ENCODE measurements around the gene TMEM101.

TMEM101 gene

DNA sequence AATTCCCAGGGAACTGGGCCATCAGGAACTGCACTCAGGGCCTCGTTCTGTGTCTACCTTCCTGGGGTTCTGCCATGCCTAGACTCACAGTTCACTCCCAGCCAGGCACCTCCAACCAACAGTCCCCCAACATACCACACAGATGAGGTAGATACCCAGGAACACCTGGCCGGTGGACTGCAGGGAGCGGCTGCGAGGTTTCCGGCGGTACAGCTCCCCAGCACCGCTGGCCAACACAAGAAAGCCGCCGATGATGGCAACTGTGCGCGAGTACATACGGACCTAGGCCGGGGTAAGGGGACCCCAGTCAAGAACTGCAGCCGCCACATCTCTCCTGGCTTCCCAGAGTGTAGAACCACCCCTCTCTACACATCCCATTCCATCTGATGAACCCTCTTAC is 1.9 kb downstream of the TMEM101 start:
- TF ChIP-seq EZH2phosphoT487 (conservative IDR thresholded peaks at IDR 0.05; ENCODE audit: low read length) = no peak
- TF ChIP-seq, protein P1, sequence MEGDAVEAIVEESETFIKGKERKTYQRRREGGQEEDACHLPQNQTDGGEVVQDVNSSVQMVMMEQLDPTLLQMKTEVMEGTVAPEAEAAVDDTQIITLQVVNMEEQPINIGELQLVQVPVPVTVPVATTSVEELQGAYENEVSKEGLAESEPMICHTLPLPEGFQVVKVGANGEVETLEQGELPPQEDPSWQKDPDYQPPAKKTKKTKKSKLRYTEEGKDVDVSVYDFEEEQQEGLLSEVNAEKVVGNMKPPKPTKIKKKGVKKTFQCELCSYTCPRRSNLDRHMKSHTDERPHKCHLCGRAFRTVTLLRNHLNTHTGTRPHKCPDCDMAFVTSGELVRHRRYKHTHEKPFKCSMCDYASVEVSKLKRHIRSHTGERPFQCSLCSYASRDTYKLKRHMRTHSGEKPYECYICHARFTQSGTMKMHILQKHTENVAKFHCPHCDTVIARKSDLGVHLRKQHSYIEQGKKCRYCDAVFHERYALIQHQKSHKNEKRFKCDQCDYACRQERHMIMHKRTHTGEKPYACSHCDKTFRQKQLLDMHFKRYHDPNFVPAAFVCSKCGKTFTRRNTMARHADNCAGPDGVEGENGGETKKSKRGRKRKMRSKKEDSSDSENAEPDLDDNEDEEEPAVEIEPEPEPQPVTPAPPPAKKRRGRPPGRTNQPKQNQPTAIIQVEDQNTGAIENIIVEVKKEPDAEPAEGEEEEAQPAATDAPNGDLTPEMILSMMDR (IDR thresholded peaks at IDR 0.05; ENCODE audit: insufficient read depth, low read length, poor library complexity, severe bottlenecking) = no peak
- H3K27me3 ChIP-seq (ENCODE audit: low read length) = no peaks in the 10 kb centered on the region
- H2AFZ ChIP-seq (ENCODE audit: low read depth, low read length, severe bottlenecking) = no peak overlapping the region
- H3K9me2 ChIP-seq (replicated peaks; ENCODE audit: insufficient read depth, low read length) = no peaks in the 10 kb centered on the region
- no peaks in the 10 kb centered on the region for H3K9me3 ChIP-seq (ENCODE audit: insufficient read depth, low read length)
- H3K9ac ChIP-seq (ENCODE audit: low read length) = no peak overlapping the region
- H3K4me3 ChIP-seq (ENCODE audit: insufficient read depth, low read length, poor library complexity, severe bottlenecking) = no peak overlapping the region
- no peak overlapping the region for H3K27ac ChIP-seq (ENCODE audit: low read depth, low read length)
- H4K20me1 ChIP-seq (ENCODE audit: low read depth, low read length) = no peaks in the 10 kb centered on the region
- H3K36me3 ChIP-seq (ENCODE audit: low read length) = no peaks in the 10 kb centered on the region
- no peak overlapping the region for H3K4me2 ChIP-seq (ENCODE audit: low read depth, low read length, poor library complexity, severe bottlenecking)
- no peaks in the 10 kb centered on the region for H3K79me2 ChIP-seq (ENCODE audit: insufficient read depth, low read length)
- H3F3A ChIP-seq (ENCODE audit: insufficient read depth) = no peaks in the 10 kb centered on the region; the same call in 1 of the 2 replicates

DNA sequence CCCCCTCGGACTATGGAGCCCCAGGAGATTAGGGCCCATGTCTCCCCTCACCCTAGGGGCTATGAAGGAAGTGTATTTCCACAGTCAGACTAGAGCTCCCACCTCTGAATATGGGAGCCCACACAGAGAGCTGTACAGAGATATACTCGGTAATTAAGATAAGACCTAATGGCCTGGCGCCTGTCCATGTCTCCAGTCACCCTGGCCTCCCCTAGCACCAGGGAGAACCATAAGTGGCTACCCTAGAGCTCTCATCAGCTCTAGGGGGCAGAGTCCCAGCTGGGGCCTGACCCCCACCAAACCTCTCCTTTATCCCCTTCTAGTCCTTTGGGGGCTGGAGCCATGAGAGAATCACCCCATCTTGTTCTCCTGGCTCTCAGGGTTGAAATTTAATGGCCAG is 2.4 kb downstream of the TMEM101 start:
- H3K4me2 ChIP-seq (ENCODE audit: low read depth, low read length, poor library complexity, severe bottlenecking) = no peak overlapping the region
- no peak overlapping the region for H3K9ac ChIP-seq (ENCODE audit: low read length)
- no peak overlapping the region for H3K4me3 ChIP-seq (ENCODE audit: insufficient read depth, low read length, poor library complexity, severe bottlenecking)
- no peak for TF ChIP-seq EZH2phosphoT487 (conservative IDR thresholded peaks at IDR 0.05; ENCODE audit: low read length)
- TF ChIP-seq, protein P1 (IDR thresholded peaks at IDR 0.05; ENCODE audit: insufficient read depth, low read length, poor library complexity, severe bottlenecking) = no peak
- H3K79me2 ChIP-seq (ENCODE audit: insufficient read depth, low read length) = no peaks in the 10 kb centered on the region
- H2AFZ ChIP-seq (ENCODE audit: low read depth, low read length, severe bottlenecking) = no peak overlapping the region
- no peaks in the 10 kb centered on the region for H3K9me2 ChIP-seq (replicated peaks; ENCODE audit: insufficient read depth, low read length)
- H3K9me3 ChIP-seq (ENCODE audit: insufficient read depth, low read length) = no peaks in the 10 kb centered on the region
- H4K20me1 ChIP-seq (ENCODE audit: low read depth, low read length) = no peaks in the 10 kb centered on the region
- H3K27me3 ChIP-seq (ENCODE audit: low read length) = no peaks in the 10 kb centered on the region
- H3K27ac ChIP-seq (ENCODE audit: low read depth, low read length) = no peak overlapping the region
- H3K36me3 ChIP-seq (ENCODE audit: low read length) = no peaks in the 10 kb centered on the region
- H3F3A ChIP-seq (ENCODE audit: insufficient read depth) = no peaks in the 10 kb centered on the region; the same call in 1 of the 2 replicates

DNA sequence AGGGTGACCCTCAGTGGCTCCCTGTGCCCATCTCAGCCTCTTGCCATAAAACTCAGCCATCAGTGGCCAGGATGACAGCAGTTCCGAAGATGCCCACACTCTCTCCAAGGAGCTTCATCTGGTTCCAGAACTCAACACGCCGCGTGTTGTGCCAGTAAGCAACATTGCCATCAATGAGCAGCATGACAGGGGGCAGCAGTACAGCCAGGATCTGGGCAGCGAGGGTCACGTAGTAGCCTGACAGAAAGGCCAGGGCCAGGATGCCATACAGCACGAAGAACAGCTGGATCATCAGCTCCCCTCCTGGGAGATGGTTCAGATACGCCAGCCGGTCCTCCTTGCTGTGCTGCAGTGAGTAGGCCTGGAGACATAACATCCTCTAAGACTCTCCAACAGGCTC is 2.9 kb downstream of the TMEM101 start:
- Histone ChIP-seq H2AFZ (ENCODE audit: low read depth, low read length, severe bottlenecking) (no peak overlapping the region), H3K9me3 (ENCODE audit: insufficient read depth, low read length) (no peaks in the 10 kb centered on the region), H3K27ac (ENCODE audit: low read depth, low read length) (no peak overlapping the region), H3K27me3 (ENCODE audit: low read length) (no peaks in the 10 kb centered on the region), H3K36me3 (ENCODE audit: low read length) (no peaks in the 10 kb centered on the region), H3K4me2 (ENCODE audit: low read depth, low read length, poor library complexity, severe bottlenecking) (no peak overlapping the region), H4K20me1 (ENCODE audit: low read depth, low read length) (no peaks in the 10 kb centered on the region), H3K4me3 (ENCODE audit: insufficient read depth, low read length, poor library complexity, severe bottlenecking) (no peak overlapping the region), H3K9me2 (replicated peaks; ENCODE audit: insufficient read depth, low read length) (no peaks in the 10 kb centered on the region), H3F3A (ENCODE audit: insufficient read depth) (no peaks in the 10 kb centered on the region; the same call in 1 of the 2 replicates), H3K79me2 (ENCODE audit: insufficient read depth, low read length) (no peaks in the 10 kb centered on the region), H3K9ac (ENCODE audit: low read length) (no peak overlapping the region)
- TF ChIP-seq EZH2phosphoT487 (conservative IDR thresholded peaks at IDR 0.05; ENCODE audit: low read length) = no peak

DNA sequence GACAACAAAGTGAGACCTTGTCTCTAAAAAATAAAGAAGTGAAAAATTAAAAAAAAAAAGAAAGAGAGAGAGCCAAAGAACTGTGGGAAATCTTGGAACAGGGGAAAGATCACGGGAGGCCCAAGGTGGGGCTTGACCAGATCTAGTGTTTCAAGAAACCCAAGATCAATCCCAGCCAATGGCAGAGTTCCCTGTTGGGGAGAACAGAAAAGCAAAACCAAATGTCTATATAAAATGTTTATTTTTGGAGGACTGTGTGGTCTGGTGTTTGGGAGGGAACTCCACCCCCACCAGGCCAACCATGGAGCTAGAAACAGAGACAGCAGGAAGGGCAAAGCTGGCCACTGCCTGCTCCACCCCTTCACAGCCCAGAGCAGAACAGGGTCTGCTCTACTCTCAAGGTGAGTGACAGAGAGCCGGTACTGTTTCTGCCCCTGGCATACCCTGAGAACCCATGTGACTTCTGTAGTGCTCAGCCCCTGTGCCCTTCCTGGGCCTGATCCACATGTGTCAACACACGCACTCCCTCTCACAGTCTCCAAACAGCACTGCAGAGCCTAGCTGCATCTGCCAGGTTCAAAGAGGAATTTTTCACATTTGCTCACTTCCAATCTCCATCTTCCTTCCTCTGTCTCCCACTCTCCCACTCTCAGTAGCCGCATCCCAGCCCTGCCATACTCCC is 3.7 kb downstream of the TMEM101 start:
- Histone ChIP-seq H3K4me2 (ENCODE audit: low read depth, low read length, poor library complexity, severe bottlenecking) (no peak overlapping the region), H3F3A (ENCODE audit: insufficient read depth) (no peaks in the 10 kb centered on the region; the same call in 1 of the 2 replicates), H3K9me3 (ENCODE audit: insufficient read depth, low read length) (no peaks in the 10 kb centered on the region), H3K27ac (ENCODE audit: low read depth, low read length) (no peak overlapping the region), H3K9me2 (replicated peaks; ENCODE audit: insufficient read depth, low read length) (no peaks in the 10 kb centered on the region), H3K36me3 (ENCODE audit: low read length) (no peaks in the 10 kb centered on the region), H2AFZ (ENCODE audit: low read depth, low read length, severe bottlenecking) (no peak overlapping the region), H3K27me3 (ENCODE audit: low read length) (no peaks in the 10 kb centered on the region), H3K9ac (ENCODE audit: low read length) (no peak overlapping the region), H3K79me2 (ENCODE audit: insufficient read depth, low read length) (no peaks in the 10 kb centered on the region), H4K20me1 (ENCODE audit: low read depth, low read length) (no peaks in the 10 kb centered on the region), H3K4me3 (ENCODE audit: insufficient read depth, low read length, poor library complexity, severe bottlenecking) (no peak overlapping the region)
- TF ChIP-seq, protein P1 (IDR thresholded peaks at IDR 0.05; ENCODE audit: insufficient read depth, low read length, poor library complexity, severe bottlenecking) = no peak
- TF ChIP-seq EZH2phosphoT487 (conservative IDR thresholded peaks at IDR 0.05; ENCODE audit: low read length) = no peak
